Uterus (tissue), 4 donors: ENCODE data around the gene KCNQ1. TPM values are rescaled to one million over a fixed set of nuclear protein-coding genes. Genes with fewer than 3 reads are reported as not detected.

Experiments
- DNase-seq, 2 donors: peaks; one replicate each; pipeline ENCODE4 v3.0.0-alpha.2; 2019 to 2020
- H3K27ac ChIP-seq, 2 donors: fragments of 200-600 bp; sonication (generic); 1 replicate in 1 of 2; 2 replicates in 1 of 2; pipeline ENCODE4 v1.5.1; 2016 to 2018
- H3K27me3 ChIP-seq, 2 donors: fragments of 200-600 bp; sonication (generic); one replicate each; pipeline ENCODE4 v1.5.1; 2018 to 2019; ENCODE audit warnings: control low read depth in 1 of 2
- H3K36me3 ChIP-seq, 2 donors: fragments of 200-600 bp; sonication (generic); one replicate each; pipeline ENCODE4 v1.5.1; 2019; ENCODE audit warnings: control low read depth in 1 of 2
- H3K4me1 ChIP-seq, 2 donors: fragments of 200-600 bp; sonication (generic); one replicate each; pipeline ENCODE4 v1.5.1; 2018 to 2019; ENCODE audit warnings: control low read depth in 1 of 2
- H3K4me3 ChIP-seq, 2 donors: fragments of 200-600 bp; sonication (generic); 1 replicate in 1 of 2; 2 replicates in 1 of 2; pipeline ENCODE4 v1.5.1; 2018 to 2019; ENCODE audit warnings: mild to moderate bottlenecking in 1 of 2
- H3K9me3 ChIP-seq, 2 donors: fragments of 200-600 bp; sonication (generic); one replicate each; pipeline ENCODE4 v1.5.1; 2019; ENCODE audit warnings: control low read depth in 1 of 2
- CTCF ChIP-seq, 4 experiments: fragments of 200-600 bp in 2 of 4; fragments of 450-650 bp in 2 of 4; sonication (generic) in 2 of 4; IDR thresholded peaks; one replicate each; pipeline ENCODE4 v1.5.1; 2016 to 2019; ENCODE audit warnings: antibody characterized with exemption in 4 of 4, mild to moderate bottlenecking in 2 of 4, moderate library complexity in 1 of 4
- POLR2A ChIP-seq, 2 donors: fragments of 450-650 bp; IDR thresholded peaks; one replicate each; pipeline ENCODE4 v1.6.1; 2016; ENCODE audit warnings: antibody characterized with exemption in 2 of 2, mild to moderate bottlenecking in 1 of 2, moderate library complexity in 1 of 2
- intact Hi-C: fragments of 100-400 bp; cut with DNase I; formaldehyde crosslinking; loops from one replicate; pipeline ENCODE4 v1.15.1; 2023; ENCODE audit warnings: low total_unique reads
- total RNA-seq, 4 donors: library from RNA; depleted of rRNA in 3 of 4; stranded (reverse); fragments of >200 nt in 3 of 4; gene quantifications; one replicate each; pipeline versions ENCODE4 v1.1.0 to v1.2.4, GENCODE V29; 2014 to 2023
- donor health status: DM: yes; HTN: yes; CAD: no.

Gene KCNQ1
- total RNA-seq, 4 donors from 2014 or later, result 2.6 to 10.4 (median 5.4) TPM

DNA sequence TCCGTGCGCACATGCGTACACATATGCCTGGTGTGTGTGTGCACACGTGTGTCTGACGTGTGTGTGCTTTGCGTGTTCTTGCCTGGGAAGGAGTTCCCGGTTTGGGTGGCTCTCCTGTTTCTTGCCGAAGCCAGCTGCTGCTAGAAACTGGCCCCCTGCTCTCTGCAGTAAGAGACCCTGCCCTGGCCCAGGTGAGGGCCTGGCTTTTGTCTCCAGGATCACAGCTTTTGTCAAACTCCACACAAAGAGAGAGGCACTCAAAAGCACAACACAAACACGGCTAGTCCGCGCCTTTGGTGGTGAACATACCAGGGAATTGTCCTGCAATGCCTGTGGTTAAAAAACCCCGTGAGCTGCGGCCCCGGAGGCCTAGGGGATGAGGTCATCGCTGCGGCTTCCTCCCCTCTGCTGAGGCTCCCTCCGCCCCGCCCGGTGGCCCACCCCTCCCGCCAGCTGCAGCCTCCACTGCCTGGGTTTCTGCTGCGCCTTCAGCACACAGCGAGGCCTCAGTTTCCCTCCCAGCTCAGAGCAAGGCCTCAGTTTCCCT lies 88.9 kb downstream of the KCNQ1 start:
- no peaks in the 10 kb centered on the region for H3K27me3 ChIP-seq
- intact Hi-C loops, result loop anchor here (2.0 kb wide), 1 partner anchor 357 kb away; no protein-coding TSS in a partner anchor
- TF ChIP-seq POLR2A (IDR thresholded peaks at IDR 0.05) (no peak), CTCF (IDR thresholded peaks at IDR 0.05) (no peak)
- no peak overlapping the region for H3K4me3 ChIP-seq
- peaks cover 0 to 11% of the 10 kb centered on the region in 2 donors for H3K4me1 ChIP-seq
- H3K9me3 ChIP-seq, result no peaks in the 10 kb centered on the region
- H3K27ac ChIP-seq, result peak overlapping the region; percentile 69 to 84
- DNase-seq, result peak; percentile 84 to 88
- H3K36me3 ChIP-seq, result no peaks in the 10 kb centered on the region

DNA sequence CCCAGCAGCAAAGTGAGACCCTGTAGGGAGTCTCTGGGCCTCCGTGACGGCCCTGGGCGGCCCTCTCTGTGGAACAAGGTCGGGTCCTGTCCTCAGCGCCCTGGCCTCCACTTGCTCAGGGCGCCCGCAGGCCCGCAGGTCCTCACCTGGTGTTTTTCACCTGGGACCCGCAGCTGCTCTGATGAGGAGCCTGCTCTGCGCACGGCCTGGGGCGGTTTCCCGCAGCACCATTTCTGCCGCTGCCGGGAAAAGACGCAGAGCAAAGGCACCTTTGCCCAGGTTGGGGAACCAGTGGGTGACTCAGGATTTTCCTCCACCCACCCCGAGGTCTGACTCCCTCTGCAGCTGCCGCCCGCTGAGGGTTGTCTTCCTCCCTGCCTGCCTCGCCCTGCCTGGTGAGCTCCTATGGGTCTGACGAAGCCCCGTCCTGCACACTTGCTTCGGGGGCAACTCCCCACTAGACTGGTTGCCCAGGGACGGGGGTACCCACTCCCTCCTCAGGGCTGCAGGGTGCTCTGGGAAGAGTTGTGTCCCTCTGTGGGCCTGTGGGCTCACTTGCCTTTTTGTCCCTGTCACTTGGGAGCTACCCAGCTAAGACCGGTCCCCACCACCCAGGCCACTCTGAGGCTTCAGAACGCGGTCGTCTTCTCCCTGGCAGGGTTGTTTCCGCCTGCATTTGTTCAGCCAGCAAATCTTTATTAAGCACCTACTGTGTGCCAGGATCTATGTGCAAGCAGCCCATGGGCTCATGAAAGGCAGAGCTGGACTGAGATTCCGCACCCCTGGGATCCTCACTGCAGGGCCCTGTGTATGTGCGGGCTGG lies 89.5 kb downstream of the KCNQ1 start:
- peaks cover 0 to 11% of the 10 kb centered on the region in 2 donors for H3K4me1 ChIP-seq
- no peak overlapping the region for H3K4me3 ChIP-seq
- H3K27ac ChIP-seq, result peak overlapping the region; percentile 69 to 84
- no peaks in the 10 kb centered on the region for H3K9me3 ChIP-seq
- H3K36me3 ChIP-seq, result no peaks in the 10 kb centered on the region
- TF ChIP-seq CTCF (IDR thresholded peaks at IDR 0.05), result no peak
- TF ChIP-seq POLR2A (IDR thresholded peaks at IDR 0.05), result no peak
- intact Hi-C loops, result no loop called here
- H3K27me3 ChIP-seq, result no peaks in the 10 kb centered on the region
- no peak for DNase-seq

GRCh38 chr11:2534957-2535672 lies 90.3 kb downstream of the KCNQ1 start:
- intact Hi-C loops, result no loop called here
- peaks cover 0 to 11% of the 10 kb centered on the region in 2 donors for H3K4me1 ChIP-seq
- TF ChIP-seq POLR2A (IDR thresholded peaks at IDR 0.05), result no peak
- no peak for TF ChIP-seq CTCF (IDR thresholded peaks at IDR 0.05)
- H3K36me3 ChIP-seq, result no peaks in the 10 kb centered on the region
- no peak overlapping the region for H3K4me3 ChIP-seq
- no peaks in the 10 kb centered on the region for H3K9me3 ChIP-seq
- H3K27ac ChIP-seq, result no peak overlapping the region
- no peak for DNase-seq
- no peaks in the 10 kb centered on the region for H3K27me3 ChIP-seq

GRCh38 chr11:2535673-2536439 lies 91.0 kb downstream of the KCNQ1 start:
- Histone ChIP-seq H3K4me1 (peaks cover 0 to 11% of the 10 kb centered on the region in 2 donors), H3K27me3 (no peaks in the 10 kb centered on the region), H3K27ac (no peak overlapping the region), H3K4me3 (no peak overlapping the region), H3K36me3 (no peaks in the 10 kb centered on the region), H3K9me3 (no peaks in the 10 kb centered on the region)
- DNase-seq, result no peak
- intact Hi-C loops, result no loop called here
- TF ChIP-seq POLR2A (IDR thresholded peaks at IDR 0.05), result no peak
- no peak for TF ChIP-seq CTCF (IDR thresholded peaks at IDR 0.05)
